HEK293 (cell line): Measurements from ENCODE around the gene ECT2.

Experiments used
- CTCF ChIA-PET: fragments of 350-600 bp; formaldehyde crosslinking; extraction: SDS; loops from one replicate; lab custom pipeline; 2021; ENCODE audit warnings: antibody characterized with exemption; lab: Yijun Ruan, JAX
- POLR2A ChIA-PET: fragments of 300-600 bp; formaldehyde crosslinking; extraction: SDS; loops from one replicate; lab custom pipeline; 2020; ENCODE audit warnings: antibody characterized with exemption, inconsistent platforms; lab: Yijun Ruan, JAX
- H3K27ac ChIP-seq: fragments of 200-500 bp; sonication (Bioruptor generic); 2 replicates; pipeline ENCODE4 v1.5.1; 2014; ENCODE audit warnings: low read depth, low read length, control low read depth, inconsistent platforms; ENCODE audit errors: extremely low read depth
- H3K36me3 ChIP-seq, 2 experiments: fragments of 200-500 bp in 1 of 2; sonication (Bioruptor generic) in 1 of 2; 1 replicate in 1 of 2; 2 replicates in 1 of 2; pipeline ENCODE4 v1.5.1; 2014 to 2017; ENCODE audit warnings: inconsistent platforms in 2 of 2, low read length in 2 of 2; ENCODE audit not compliant: control insufficient read depth in 2 of 2, insufficient read depth in 1 of 2
- H3K4me1 ChIP-seq: fragments of 200-500 bp; sonication (Bioruptor generic); 2 replicates; pipeline ENCODE4 v1.5.1; 2014; ENCODE audit warnings: mild to moderate bottlenecking, low read length, inconsistent platforms; ENCODE audit not compliant: control insufficient read depth, insufficient read depth
- H3K4me3 ChIP-seq: 2 replicates; pipeline ENCODE4 v1.5.1; 2011; ENCODE audit warnings: low read depth, mild to moderate bottlenecking, control low read depth, low read length, moderate library complexity
- H3K9me3 ChIP-seq: fragments of 200-500 bp; sonication (Bioruptor generic); 2 replicates; pipeline ENCODE4 v1.5.1; 2014; ENCODE audit warnings: low read depth, low read length, inconsistent platforms; ENCODE audit not compliant: control insufficient read depth, insufficient read depth
- BCL11B ChIP-seq: fragments of 450-650 bp; formaldehyde crosslinking; IDR thresholded peaks from 2 replicates; pipeline ENCODE4 v1.5.1; 2016; ENCODE audit warnings: low read depth, missing biosample characterization, missing genetic modification characterization
- GLIS1 ChIP-seq: fragments of 450-650 bp; formaldehyde crosslinking; IDR thresholded peaks from 2 replicates; pipeline ENCODE4 v1.5.1; 2016; ENCODE audit warnings: missing biosample characterization, missing genetic modification characterization
- KLF9 ChIP-seq: fragments of 450-650 bp; formaldehyde crosslinking; IDR thresholded peaks from 2 replicates; pipeline ENCODE4 v1.5.1; 2016; ENCODE audit warnings: missing biosample characterization, missing genetic modification characterization, low read depth
- MZF1 ChIP-seq: fragments of 450-650 bp; formaldehyde crosslinking; IDR thresholded peaks from 2 replicates; pipeline ENCODE4 v1.5.1; 2017; ENCODE audit warnings: missing biosample characterization, missing genetic modification characterization, borderline replicate concordance
- PRDM1 ChIP-seq: fragments of 450-650 bp; formaldehyde crosslinking; IDR thresholded peaks from 2 replicates; pipeline ENCODE4; 2016; ENCODE audit warnings: missing biosample characterization, missing genetic modification characterization
- SALL2 ChIP-seq: fragments of 450-650 bp; formaldehyde crosslinking; IDR thresholded peaks from 2 replicates; pipeline ENCODE4 v1.5.0; 2017; ENCODE audit warnings: missing biosample characterization, mild to moderate bottlenecking, missing genetic modification characterization, borderline replicate concordance
- TCF7L2 ChIP-seq: IDR thresholded peaks from 2 replicates; pipeline ENCODE4 v1.6.1; 2011; ENCODE audit warnings: low read depth, mild to moderate bottlenecking, inconsistent platforms, low read length, moderate library complexity, borderline replicate concordance
- ZFP3 ChIP-seq: fragments of 450-650 bp; formaldehyde crosslinking; IDR thresholded peaks from 2 replicates; pipeline ENCODE4 v1.5.1; 2016; ENCODE audit warnings: low read depth, missing biosample characterization, missing genetic modification characterization
- ZNF169 ChIP-seq: fragments of 450-650 bp; formaldehyde crosslinking; IDR thresholded peaks from 2 replicates; pipeline ENCODE4 v1.5.1; 2016; ENCODE audit warnings: missing biosample characterization, missing genetic modification characterization
- ZNF280C ChIP-seq: fragments of 450-650 bp; formaldehyde crosslinking; IDR thresholded peaks from 2 replicates; pipeline ENCODE4 v1.5.1; 2016; ENCODE audit warnings: missing biosample characterization, missing genetic modification characterization
- ZNF394 ChIP-seq: fragments of 450-650 bp; formaldehyde crosslinking; IDR thresholded peaks from 2 replicates; pipeline ENCODE4 v1.5.1; 2016; ENCODE audit warnings: missing biosample characterization, missing genetic modification characterization, mild to moderate bottlenecking, moderate library complexity, borderline replicate concordance
- ZNF549 ChIP-seq: fragments of 450-650 bp; IDR thresholded peaks from 2 replicates; pipeline ENCODE4 v1.5.1; 2018; ENCODE audit warnings: missing biosample characterization, missing genetic modification characterization, mild to moderate bottlenecking, inconsistent platforms, moderate library complexity
- ZNF558 ChIP-seq: fragments of 450-650 bp; formaldehyde crosslinking; IDR thresholded peaks from 2 replicates; pipeline ENCODE4 v1.5.1; 2016; ENCODE audit warnings: missing biosample characterization, missing genetic modification characterization
- ZNF785 ChIP-seq: fragments of 450-650 bp; formaldehyde crosslinking; IDR thresholded peaks from 2 replicates; pipeline ENCODE4 v1.5.1; 2016; ENCODE audit warnings: missing biosample characterization, missing genetic modification characterization
- ZNF830 ChIP-seq: fragments of 450-650 bp; IDR thresholded peaks from 2 replicates; pipeline ENCODE4 v1.5.0; 2018; ENCODE audit warnings: missing biosample characterization, missing genetic modification characterization, low read depth, mild to moderate bottlenecking, moderate library complexity
- TF ChIP-seq, protein P1 (sequence below): fragments of 450-650 bp; IDR thresholded peaks from 2 replicates; pipeline ENCODE4 v1.5.1; 2018; ENCODE audit warnings: missing biosample characterization, mild to moderate bottlenecking, missing genetic modification characterization
- TF ChIP-seq, protein P2 (sequence below): fragments of 450-650 bp; formaldehyde crosslinking; IDR thresholded peaks from 2 replicates; pipeline ENCODE4 v1.5.1; 2016; ENCODE audit warnings: missing biosample characterization, missing genetic modification characterization

Gene ECT2

DNA sequence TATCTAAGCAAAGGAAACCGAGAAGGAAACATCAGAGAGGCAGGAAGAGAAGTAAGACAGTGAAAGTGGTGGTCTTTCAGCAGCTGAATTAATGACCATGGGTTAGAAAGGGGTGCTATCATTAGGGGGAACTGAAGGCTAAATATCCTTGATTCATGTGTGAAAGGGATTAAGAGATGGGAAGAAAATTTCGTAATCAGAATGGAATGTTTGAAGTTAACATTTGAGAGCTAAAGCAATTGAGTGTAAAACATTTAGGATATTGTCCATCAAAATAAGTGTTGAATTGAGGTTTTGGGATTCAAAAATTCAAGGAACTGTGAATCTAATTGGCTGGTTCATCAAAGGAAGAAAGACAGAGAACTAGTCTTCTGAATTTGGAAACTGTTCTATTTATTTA lies 4.1 kb upstream of the ECT2 start:
- no peaks in the 10 kb centered on the region for H3K9me3 ChIP-seq
- TF ChIP-seq ZNF394 (tag by site-specific recombination) (no peak), PRDM1 (0 out of 2 replicates have a peak, but pooled peaks have one; percentile 11)
- TF ChIP-seq, all 188 proteins: peak for 1
- Histone ChIP-seq H3K36me3 (no peaks in the 10 kb centered on the region), H3K27ac (no peak overlapping the region), H3K4me3 (no peak overlapping the region), H3K4me1 (no peaks in the 10 kb centered on the region)
- ChIA-PET POLR2A (no interaction called here), CTCF (no interaction called here)

- Histone ChIP-seq H3K27ac (no peak overlapping the region), H3K4me3 (peak overlapping the region; percentile 42), H3K4me1 (no peaks in the 10 kb centered on the region), H3K9me3 (no peaks in the 10 kb centered on the region), H3K36me3 (peaks cover 0 to 9% of the 10 kb centered on the region in 2 experiments; a peak in 1 of 3 replicates)
- CTCF ChIA-PET: interaction anchor here (1.0 to 2.3 kb wide), 10 partner anchors 12 to 77 kb away, joined by 3 to 13 read pairs (median 4); partner anchors contain the start of gene NCEH1
- POLR2A ChIA-PET: interaction anchor here (1.3 kb wide), 1 partner anchor 38 kb away, joined by 5 read pairs; the partner anchor contains the start of gene NCEH1
- no peak for TF ChIP-seq ZNF558 (tag by site-specific recombination)
- no peak for TF ChIP-seq MZF1
- TF ChIP-seq, protein P1, sequence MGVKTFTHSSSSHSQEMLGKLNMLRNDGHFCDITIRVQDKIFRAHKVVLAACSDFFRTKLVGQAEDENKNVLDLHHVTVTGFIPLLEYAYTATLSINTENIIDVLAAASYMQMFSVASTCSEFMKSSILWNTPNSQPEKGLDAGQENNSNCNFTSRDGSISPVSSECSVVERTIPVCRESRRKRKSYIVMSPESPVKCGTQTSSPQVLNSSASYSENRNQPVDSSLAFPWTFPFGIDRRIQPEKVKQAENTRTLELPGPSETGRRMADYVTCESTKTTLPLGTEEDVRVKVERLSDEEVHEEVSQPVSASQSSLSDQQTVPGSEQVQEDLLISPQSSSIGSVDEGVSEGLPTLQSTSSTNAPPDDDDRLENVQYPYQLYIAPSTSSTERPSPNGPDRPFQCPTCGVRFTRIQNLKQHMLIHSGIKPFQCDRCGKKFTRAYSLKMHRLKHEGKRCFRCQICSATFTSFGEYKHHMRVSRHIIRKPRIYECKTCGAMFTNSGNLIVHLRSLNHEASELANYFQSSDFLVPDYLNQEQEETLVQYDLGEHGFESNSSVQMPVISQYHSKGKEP (tag by site-specific recombination): no peak
- TF ChIP-seq ZNF280C (tag by site-specific recombination): no peak
- no peak for TF ChIP-seq KLF9
- no peak for TF ChIP-seq BCL11B
- TF ChIP-seq, protein P2, sequence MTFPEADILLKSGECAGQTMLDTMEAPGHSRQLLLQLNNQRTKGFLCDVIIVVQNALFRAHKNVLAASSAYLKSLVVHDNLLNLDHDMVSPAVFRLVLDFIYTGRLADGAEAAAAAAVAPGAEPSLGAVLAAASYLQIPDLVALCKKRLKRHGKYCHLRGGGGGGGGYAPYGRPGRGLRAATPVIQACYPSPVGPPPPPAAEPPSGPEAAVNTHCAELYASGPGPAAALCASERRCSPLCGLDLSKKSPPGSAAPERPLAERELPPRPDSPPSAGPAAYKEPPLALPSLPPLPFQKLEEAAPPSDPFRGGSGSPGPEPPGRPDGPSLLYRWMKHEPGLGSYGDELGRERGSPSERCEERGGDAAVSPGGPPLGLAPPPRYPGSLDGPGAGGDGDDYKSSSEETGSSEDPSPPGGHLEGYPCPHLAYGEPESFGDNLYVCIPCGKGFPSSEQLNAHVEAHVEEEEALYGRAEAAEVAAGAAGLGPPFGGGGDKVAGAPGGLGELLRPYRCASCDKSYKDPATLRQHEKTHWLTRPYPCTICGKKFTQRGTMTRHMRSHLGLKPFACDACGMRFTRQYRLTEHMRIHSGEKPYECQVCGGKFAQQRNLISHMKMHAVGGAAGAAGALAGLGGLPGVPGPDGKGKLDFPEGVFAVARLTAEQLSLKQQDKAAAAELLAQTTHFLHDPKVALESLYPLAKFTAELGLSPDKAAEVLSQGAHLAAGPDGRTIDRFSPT (tag by site-specific recombination): no peak
- no peak for TF ChIP-seq GLIS1 (tag by site-specific recombination)
- no peak for TF ChIP-seq ZNF785 (tag by site-specific recombination)
- TF ChIP-seq ZNF169 (tag by site-specific recombination): no peak
- TF ChIP-seq ZNF830: no peak
- TF ChIP-seq ZNF549: no peak
- no peak for TF ChIP-seq SALL2 (tag by site-specific recombination)
- no peak for TF ChIP-seq TCF7L2
- TF ChIP-seq ZFP3 (tag by site-specific recombination): no peak
Measured at GRCh38 chr3:172749230-172749965, 1.1 kb upstream of the ECT2 start.
